ENCODE results near the gene FGR.

The FGR gene

DNA sequence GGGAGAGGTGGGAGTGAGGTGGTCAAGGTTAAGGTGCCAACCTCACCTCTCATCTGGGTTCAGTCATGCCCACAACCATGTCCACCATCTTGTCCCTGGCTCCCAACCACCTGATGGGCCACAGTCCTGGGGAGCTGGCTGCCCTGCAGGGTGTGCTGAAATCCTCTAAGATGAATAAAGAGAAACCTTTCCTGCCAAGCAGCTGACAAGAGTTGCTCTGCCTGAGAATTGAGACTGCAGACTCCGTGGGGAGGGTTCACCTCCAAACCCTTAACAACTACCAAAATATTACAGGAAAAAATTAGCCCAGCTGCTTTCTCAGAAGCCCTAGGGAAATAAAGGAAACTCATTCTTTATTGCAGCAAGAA lies 15.2 kb upstream of the FGR start:
- peak overlapping the region; percentile 25 for H3K27ac ChIP-seq
- TF ChIP-seq CTCF (conservative IDR thresholded peaks at IDR 0.05) (no peak), ZFX (IDR thresholded peaks at IDR 0.05) (no peak)

DNA sequence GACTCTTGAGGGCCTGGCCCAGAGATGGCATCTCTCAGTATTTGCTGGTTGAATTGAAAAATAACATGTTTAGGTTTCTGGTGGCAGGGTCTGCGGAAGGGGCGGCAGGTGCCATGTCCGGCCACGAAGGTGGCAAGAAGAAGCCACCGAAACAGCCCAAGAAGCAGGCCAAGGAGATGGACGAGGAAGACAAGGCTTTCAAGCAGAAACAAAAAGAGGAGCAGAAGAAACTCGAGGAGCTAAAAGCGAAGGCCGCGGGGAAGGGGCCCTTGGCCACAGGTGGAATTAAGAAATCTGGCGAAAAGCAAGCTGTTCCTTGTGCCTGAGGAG lies 14.3 kb upstream of the FGR start:
- H3K27ac ChIP-seq: no peak overlapping the region
- TF ChIP-seq ZFX (IDR thresholded peaks at IDR 0.05) (no peak), CTCF (conservative IDR thresholded peaks at IDR 0.05) (no peak)

GRCh38 chr1:27648602-27649305 lies 13.8 kb upstream of the FGR start:
- TF ChIP-seq CTCF (conservative IDR thresholded peaks at IDR 0.05) (no peak), ZFX (IDR thresholded peaks at IDR 0.05) (no peak)
- H3K27ac ChIP-seq: no peak overlapping the region

DNA sequence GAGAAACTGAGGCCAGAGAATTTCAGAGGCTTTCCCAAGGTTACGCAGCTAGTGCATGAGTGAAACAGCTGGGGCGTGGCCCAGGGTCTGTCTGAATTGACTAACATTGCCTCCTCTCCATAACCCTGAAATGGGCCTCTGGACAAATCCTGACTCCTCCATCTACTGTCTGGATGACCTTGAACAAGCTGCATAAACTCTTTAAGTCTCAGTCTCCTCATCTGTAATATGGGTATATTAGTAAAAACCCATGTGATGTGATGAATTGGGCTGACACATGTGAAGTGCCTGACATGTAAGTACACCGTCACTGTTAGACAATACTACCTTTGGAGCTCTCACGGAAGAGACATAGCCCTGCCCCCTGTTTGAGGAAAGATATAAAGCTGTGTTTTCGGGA lies 12.3 kb upstream of the FGR start:
- no peak overlapping the region for H3K27ac ChIP-seq

DNA sequence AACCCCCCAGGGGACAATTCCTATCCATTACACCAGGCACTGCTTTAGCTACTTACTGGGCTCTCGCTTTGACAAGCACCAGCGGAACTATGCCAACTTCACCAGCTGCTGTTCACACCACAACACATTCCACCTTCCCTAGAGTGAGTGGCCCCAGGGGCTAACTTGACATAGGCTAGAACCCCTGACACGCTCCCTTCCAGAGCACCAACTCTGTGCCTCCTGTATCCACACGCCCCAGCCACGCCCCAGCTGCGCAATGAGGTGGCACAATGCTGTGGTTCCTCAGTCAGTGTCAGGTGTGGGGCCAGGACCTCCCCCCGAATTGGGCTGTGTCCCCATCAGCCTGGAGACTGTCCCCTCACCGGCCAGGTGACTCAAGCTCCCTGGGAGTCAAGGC lies 11.7 kb upstream of the FGR start:
- H3K27ac ChIP-seq: no peak overlapping the region
- TF ChIP-seq ZFX (IDR thresholded peaks at IDR 0.05) (no peak), CTCF (conservative IDR thresholded peaks at IDR 0.05) (no peak)

More for the DNA sequence above, 12.3 kb upstream of the FGR start:
- TF ChIP-seq CTCF (conservative IDR thresholded peaks at IDR 0.05): no peak
- no peak for TF ChIP-seq ZFX (IDR thresholded peaks at IDR 0.05)

DNA sequence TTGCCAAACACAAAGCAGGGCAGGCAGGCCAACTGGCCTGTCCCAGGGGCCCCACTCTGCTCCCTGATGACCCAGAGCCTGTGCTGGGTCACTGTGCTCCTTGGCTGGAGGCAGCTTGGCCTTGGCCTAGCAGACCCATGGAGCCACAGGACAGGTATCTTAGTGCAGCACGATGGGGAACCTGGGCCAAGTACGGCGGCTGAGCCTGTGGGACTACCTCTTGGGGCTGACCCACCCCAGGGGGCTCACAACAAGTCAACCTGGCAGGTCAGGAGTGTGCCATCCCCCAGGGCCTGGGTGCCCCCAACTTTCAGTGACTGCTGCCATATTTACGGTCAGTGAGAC lies 10.1 kb upstream of the FGR start:
- H3K27ac ChIP-seq: no peak overlapping the region
- TF ChIP-seq ZFX (IDR thresholded peaks at IDR 0.05) (no peak), CTCF (conservative IDR thresholded peaks at IDR 0.05) (no peak)

DNA sequence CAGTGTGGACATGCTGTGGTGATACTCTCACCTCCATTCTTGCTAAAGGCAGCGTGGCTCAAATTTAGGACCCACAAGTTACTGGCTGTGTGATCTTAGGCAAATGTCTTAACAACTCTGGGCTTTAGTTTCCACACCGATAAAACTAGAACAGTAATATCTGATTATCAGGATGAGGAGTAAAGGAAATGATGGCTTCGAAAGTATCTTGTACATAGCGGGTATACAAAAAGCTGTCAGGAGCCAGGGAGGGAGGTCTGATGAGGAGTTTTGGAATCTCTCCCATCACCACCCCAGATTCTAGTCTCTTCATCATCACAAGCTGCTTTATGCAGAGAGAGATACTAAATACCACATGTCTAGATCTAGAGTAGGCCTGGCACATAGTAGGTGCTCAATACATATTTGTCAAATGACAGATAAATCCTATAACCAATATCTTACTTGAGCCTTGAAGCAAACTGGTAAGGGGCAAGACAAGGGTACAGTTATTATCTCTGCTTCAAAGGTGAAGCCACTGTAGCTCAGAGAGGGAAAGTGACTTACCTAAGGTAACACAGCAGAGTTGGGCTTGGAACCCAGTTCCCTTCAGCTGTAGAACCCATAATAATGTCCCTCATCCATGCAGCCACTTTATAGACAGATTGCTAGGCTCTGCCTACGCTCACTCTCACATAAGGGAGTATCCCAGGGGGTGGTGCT lies 9.5 kb upstream of the FGR start:
- TF ChIP-seq CTCF (conservative IDR thresholded peaks at IDR 0.05) (no peak), ZFX (IDR thresholded peaks at IDR 0.05) (no peak)
- H3K27ac ChIP-seq: no peak overlapping the region
